Lower leg skin (tissue), 4 donors: ENCODE data around the gene ARHGEF2. TPM values are rescaled to one million over a fixed set of nuclear protein-coding genes. Genes with fewer than 3 reads are reported as not detected.
A peak's percentile ranks its signal among the peaks of the same experiment; 100 is the strongest.
"Not testable (repeated sequence)": the region's sequence is repeated elsewhere in the genome, so short reads cannot be mapped to it uniquely, and the experiment has no call there.

Experiments used
- DNase-seq, 2 donors: peaks; one replicate each; pipeline ENCODE4 v3.0.0-alpha.2; 2019; ENCODE audit warnings: low spot score in 2 of 2
- H3K4me3 ChIP-seq: fragments of 200-600 bp; sonication (generic); 2 replicates; pipeline ENCODE4 v1.5.1; 2017; ENCODE audit warnings: mild to moderate bottlenecking, low read depth; ENCODE audit not compliant: poor library complexity, severe bottlenecking
- POLR2A ChIP-seq, 2 donors: fragments of 450-650 bp; IDR thresholded peaks; one replicate each; pipeline ENCODE4 v1.6.1; 2016 to 2017; ENCODE audit warnings: antibody characterized with exemption in 2 of 2, mild to moderate bottlenecking in 1 of 2, moderate library complexity in 1 of 2
- WGBS, 2 donors: methylation state at CpG; one replicate each; pipeline ENCODE4 v1.1.5; 2018; 5-methylcytosine and 5-hydroxymethylcytosine counted together
- intact Hi-C: fragments of 100-400 bp; cut with DNase I; formaldehyde crosslinking; loops from one replicate; pipeline ENCODE4 v1.15.0; 2023; ENCODE audit warnings: low total_unique reads
- total RNA-seq, 4 donors: library from RNA; depleted of rRNA; stranded (reverse); fragments of >200 nt; gene quantifications; one replicate each; pipeline ENCODE4 v1.1.0, GENCODE V29; 2016
- TF ChIP-seq, protein P1 (sequence below), 3 donors: fragments of 450-650 bp; IDR thresholded peaks; one replicate each; pipeline ENCODE4 v1.5.1; 2016; ENCODE audit warnings: antibody characterized with exemption in 3 of 3, mild to moderate bottlenecking in 3 of 3, moderate library complexity in 2 of 3

Gene ARHGEF2
- total RNA-seq, 4 donors from 2014 or later, result 18.7 to 35.5 (median 28.3) TPM

DNA sequence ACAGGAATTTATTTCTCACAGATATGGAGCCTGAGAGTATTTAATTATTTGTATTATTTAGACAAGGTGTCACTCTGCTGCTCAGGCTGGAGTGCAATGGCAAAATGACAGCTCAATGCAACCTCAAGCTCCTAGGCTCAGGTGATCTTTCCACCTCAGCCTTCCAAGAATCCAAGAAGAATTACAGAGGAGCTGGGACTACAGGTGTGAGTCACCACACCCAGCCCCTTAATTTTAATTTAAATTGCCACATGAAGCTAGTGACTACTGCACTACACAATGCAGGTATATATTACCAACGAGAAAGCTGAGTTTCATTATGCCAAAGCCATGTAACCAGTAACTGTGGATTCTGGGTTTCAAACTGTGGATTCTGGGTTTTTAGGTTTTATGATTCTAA, 46.3 kb downstream of the ARHGEF2 start:
- no peak overlapping the region for H3K4me3 ChIP-seq
- TF ChIP-seq, protein P1, sequence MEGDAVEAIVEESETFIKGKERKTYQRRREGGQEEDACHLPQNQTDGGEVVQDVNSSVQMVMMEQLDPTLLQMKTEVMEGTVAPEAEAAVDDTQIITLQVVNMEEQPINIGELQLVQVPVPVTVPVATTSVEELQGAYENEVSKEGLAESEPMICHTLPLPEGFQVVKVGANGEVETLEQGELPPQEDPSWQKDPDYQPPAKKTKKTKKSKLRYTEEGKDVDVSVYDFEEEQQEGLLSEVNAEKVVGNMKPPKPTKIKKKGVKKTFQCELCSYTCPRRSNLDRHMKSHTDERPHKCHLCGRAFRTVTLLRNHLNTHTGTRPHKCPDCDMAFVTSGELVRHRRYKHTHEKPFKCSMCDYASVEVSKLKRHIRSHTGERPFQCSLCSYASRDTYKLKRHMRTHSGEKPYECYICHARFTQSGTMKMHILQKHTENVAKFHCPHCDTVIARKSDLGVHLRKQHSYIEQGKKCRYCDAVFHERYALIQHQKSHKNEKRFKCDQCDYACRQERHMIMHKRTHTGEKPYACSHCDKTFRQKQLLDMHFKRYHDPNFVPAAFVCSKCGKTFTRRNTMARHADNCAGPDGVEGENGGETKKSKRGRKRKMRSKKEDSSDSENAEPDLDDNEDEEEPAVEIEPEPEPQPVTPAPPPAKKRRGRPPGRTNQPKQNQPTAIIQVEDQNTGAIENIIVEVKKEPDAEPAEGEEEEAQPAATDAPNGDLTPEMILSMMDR (IDR thresholded peaks at IDR 0.05), result no peak
- no peak for TF ChIP-seq POLR2A (IDR thresholded peaks at IDR 0.05)
- no peak for DNase-seq
- intact Hi-C loops, result no loop called here
- 24 to 50% methylated on average over 1 of the region's 1 CpG for WGBS, 2 donors

DNA sequence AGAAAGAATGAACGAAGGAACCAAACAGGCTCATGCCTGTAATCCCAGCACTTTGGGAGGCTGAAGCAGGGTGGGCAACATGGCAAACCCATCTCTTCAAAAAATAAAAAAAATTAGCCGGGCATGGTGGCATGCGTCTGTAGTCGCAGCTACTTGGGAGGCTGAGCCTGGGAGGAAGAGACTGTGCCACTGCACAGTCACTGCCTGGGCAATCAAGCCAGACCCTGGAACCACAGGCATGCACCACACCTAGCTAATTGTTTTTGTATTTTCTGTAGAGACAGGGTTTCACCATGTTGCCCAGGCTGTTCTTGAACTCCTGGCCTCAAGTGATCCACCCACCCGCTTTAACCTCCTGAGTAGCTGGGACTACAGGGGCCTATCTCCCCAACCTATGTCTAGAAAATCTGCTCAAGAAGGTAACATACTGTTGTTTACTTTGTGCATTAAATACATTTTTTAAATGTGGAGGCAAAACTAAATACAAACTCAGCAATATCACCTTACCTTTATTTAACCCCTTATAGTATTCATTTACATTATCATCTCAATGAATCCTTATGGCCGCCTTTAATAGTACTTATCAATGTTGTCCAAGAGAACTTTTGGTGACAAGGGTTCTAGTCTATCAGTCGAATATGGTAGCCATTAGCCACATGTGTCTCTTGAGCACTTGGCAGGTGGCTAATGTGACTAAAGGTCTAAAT, 46.9 kb downstream of the ARHGEF2 start:
- TF ChIP-seq, protein P1 (IDR thresholded peaks at IDR 0.05), result no peak
- TF ChIP-seq POLR2A (IDR thresholded peaks at IDR 0.05), result no peak
- WGBS, 2 donors, result 60 to 63% methylated on average over 7 of the region's 7 CpGs
- no peak overlapping the region for H3K4me3 ChIP-seq
- DNase-seq, result peak in 1 of 2 donors; percentile 80
- intact Hi-C loops, result no loop called here

DNA sequence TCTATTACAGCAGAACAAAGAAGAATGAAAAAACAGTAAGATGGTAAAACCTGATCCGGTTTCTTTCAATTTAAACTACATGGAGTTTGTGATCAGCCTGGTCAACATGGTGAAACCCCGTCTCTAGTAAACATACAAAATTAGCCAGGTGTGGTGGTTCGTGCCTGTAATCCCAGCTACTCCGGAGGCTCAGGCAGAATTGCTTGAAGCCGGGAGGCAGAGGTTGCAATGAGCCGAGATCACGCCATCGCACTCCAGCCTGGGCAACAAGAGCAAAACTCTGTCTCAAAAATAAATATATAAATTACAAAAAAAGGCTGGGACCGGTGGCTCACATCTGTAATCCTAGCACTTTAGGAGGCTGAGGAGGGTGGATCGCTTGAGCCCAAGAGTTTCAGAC, 47.6 kb downstream of the ARHGEF2 start:
- 72 to 77% methylated on average over 10 of the region's 10 CpGs for WGBS, 2 donors
- intact Hi-C loops, H3K4me3 ChIP-seq: not testable (repeated sequence)
- peak in 1 of 2 donors; percentile 65 for DNase-seq

DNA sequence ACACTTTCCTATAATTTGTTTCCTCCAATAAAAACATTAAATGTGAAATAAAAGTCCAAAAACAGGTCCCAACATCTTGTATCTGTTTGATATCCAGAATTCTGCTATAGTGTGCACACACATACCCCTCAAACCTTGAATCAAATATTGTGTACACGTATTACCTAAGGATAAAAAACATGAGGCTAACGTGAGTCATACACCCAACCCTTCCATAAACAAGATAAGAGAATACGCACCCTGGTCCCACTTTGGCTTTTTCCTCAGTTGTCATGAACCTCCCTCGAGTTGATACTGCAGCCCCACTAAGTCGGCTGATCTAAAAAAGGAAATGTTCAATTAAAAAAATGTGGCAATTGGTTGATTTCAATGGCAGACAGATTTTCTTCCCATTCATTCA, 49.3 kb downstream of the ARHGEF2 start:
- intact Hi-C loops, result no loop called here
- DNase-seq, result no peak
- no peak for TF ChIP-seq POLR2A (IDR thresholded peaks at IDR 0.05)
- TF ChIP-seq, protein P1 (IDR thresholded peaks at IDR 0.05), result no peak
- WGBS, 2 donors, result 51 to 58% methylated on average over 5 of the region's 5 CpGs
- H3K4me3 ChIP-seq, result no peak overlapping the region

DNA sequence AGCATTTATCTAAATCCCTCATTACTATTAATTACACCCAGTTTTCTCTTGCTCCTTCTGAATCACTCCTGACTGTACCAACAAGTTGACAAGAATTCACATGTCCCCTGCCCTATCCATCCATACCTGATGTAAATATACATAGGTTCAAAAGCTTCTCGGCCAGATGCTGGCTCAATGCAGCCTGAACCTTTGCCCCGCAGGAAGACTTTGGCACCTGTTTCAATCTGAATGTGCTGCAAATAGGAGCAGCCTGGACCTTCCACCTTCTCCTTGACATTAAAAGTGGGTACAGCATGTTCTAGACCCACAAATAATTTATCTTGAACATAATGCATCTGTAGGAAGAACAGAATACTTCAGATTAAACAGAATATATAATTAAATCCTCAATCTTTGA, 52.8 kb downstream of the ARHGEF2 start:
- TF ChIP-seq, protein P1 (IDR thresholded peaks at IDR 0.05), result no peak
- TF ChIP-seq POLR2A (IDR thresholded peaks at IDR 0.05), result no peak
- no peak for DNase-seq
- intact Hi-C loops, result no loop called here
- 94 to 100% methylated on average over 2 of the region's 2 CpGs for WGBS, 2 donors
- H3K4me3 ChIP-seq, result no peak overlapping the region

DNA sequence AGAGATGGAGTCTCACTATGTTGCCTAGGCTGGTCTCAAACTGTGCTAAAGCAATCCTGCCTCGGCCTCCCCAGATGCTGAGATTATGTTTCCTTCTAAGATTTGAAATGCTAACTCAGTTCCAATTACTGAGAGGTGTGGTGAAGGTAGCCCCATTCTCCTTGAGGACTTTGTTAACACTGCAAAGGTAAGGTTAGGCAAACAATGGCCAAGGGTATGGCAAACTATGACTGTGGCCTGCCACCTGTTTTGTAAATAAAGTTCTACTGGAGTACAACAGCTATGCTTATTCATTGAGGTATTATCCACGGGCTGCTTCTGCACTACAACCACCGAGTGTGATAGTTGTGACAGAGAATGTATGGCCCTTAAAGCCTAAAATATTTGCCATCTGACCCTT, 57.6 kb downstream of the ARHGEF2 start:
- TF ChIP-seq, protein P1 (IDR thresholded peaks at IDR 0.05), result no peak
- H3K4me3 ChIP-seq, result no peak overlapping the region
- intact Hi-C loops, result no loop called here
- 90 to 100% methylated on average over 3 of the region's 3 CpGs for WGBS, 2 donors
- DNase-seq, result no peak
